B cell (primary cell): ENCODE results near the gene SPTBN1. TPM values are rescaled to one million over a fixed set of nuclear protein-coding genes. Genes with fewer than 3 reads are reported as not detected.

Source experiments
- ATAC-seq: fragments of 200-7000 bp; cut with Tn5 transposase; one replicate; pipeline ENCODE4 v1.10.0; 2021; ENCODE audit warnings: low read depth, mild to moderate bottlenecking, moderate number of reproducible peaks, moderate library complexity
- CTCF ChIA-PET: fragments of 350-600 bp; sonication (Branson Sonifier 250); formaldehyde crosslinking; loops from one replicate; lab custom pipeline; 2021; ENCODE audit warnings: antibody characterized with exemption, inconsistent platforms; lab: Charles Lee
- POLR2A ChIA-PET: fragments of 350-600 bp; sonication (Branson Sonifier 250); formaldehyde crosslinking; loops from one replicate; lab custom pipeline; 2021; ENCODE audit warnings: antibody characterized with exemption; lab: Charles Lee
- DNase-seq: peaks from one replicate; pipeline ENCODE4 v3.0.0; 2013
- H2AFZ ChIP-seq: 2 replicates; pipeline ENCODE4 v1.6.1; 2012; ENCODE audit warnings: mild to moderate bottlenecking, low read depth, low read length; ENCODE audit not compliant: insufficient read depth, poor library complexity, severe bottlenecking
- H3K27ac ChIP-seq, 2 donors: 1 replicate in 1 of 2; 2 replicates in 1 of 2; pipeline ENCODE4 v1.5.1; 2012 to 2013; ENCODE audit warnings: low read length in 2 of 2, mild to moderate bottlenecking in 2 of 2, moderate library complexity in 1 of 2
- H3K27me3 ChIP-seq, 4 experiments: fragments of 200-600 bp in 1 of 4; sonication (generic) in 1 of 4; replicated peaks in 1 of 4; 1 replicate in 2 of 4; 2 replicates in 2 of 4; pipeline versions ENCODE4 v1.6.1 to v1.7.0; 2013 to 2016; ENCODE audit warnings: low read length in 3 of 4, mild to moderate bottlenecking in 2 of 4, mixed read lengths in 1 of 4, moderate library complexity in 1 of 4; ENCODE audit not compliant: insufficient read depth in 4 of 4, control insufficient read depth in 3 of 4; ENCODE audit errors: control extremely low read depth in 1 of 4
- H3K36me3 ChIP-seq, 2 experiments: replicated peaks in 1 of 2; 1 replicate in 1 of 2; 2 replicates in 1 of 2; pipeline versions ENCODE4 v1.6.1 to v1.7.1; 2013; ENCODE audit warnings: low read length in 1 of 2; ENCODE audit not compliant: insufficient read depth in 2 of 2, control insufficient read depth in 1 of 2; ENCODE audit errors: control extremely low read depth in 1 of 2, extremely low read depth in 1 of 2
- H3K4me1 ChIP-seq, 2 donors: fragments of 200-600 bp in 1 of 2; sonication (generic) in 1 of 2; 1 replicate in 1 of 2; 2 replicates in 1 of 2; pipeline versions ENCODE4 v1.5.1 to v1.6.1; 2013 to 2017; ENCODE audit warnings: low read length in 2 of 2; ENCODE audit not compliant: control insufficient read depth in 2 of 2, insufficient read depth in 2 of 2
- H3K4me2 ChIP-seq: replicated peaks from 2 replicates; pipeline ENCODE3; 2012; ENCODE audit warnings: mild to moderate bottlenecking, low read depth, low read length; ENCODE audit not compliant: poor library complexity, severe bottlenecking
- H3K4me3 ChIP-seq, 5 experiments: fragments of 200-600 bp in 1 of 5; sonication (generic) in 1 of 5; 1 replicate in 3 of 5; 2 replicates in 2 of 5; pipeline versions ENCODE4 v1.5.1 to v1.7.0; 2011 to 2016; ENCODE audit warnings: low read length in 4 of 5, mild to moderate bottlenecking in 4 of 5, low read depth in 2 of 5, control low read depth in 1 of 5, moderate library complexity in 1 of 5; ENCODE audit not compliant: insufficient read depth in 1 of 5; ENCODE audit errors: control extremely low read depth in 1 of 5, extremely low read depth in 1 of 5
- H3K79me2 ChIP-seq: fragments of 200-600 bp; sonication (generic); one replicate; pipeline ENCODE4 v1.6.0; 2016; ENCODE audit warnings: low read length; ENCODE audit not compliant: control insufficient read depth, insufficient read depth
- H3K9ac ChIP-seq: fragments of 200-600 bp; sonication (generic); 2 replicates; pipeline ENCODE4 v1.6.1; 2017; ENCODE audit warnings: mild to moderate bottlenecking, low read length, moderate library complexity
- H3K9me3 ChIP-seq, 3 donors: one replicate each; pipeline versions ENCODE4 v1.6.1 to v1.7.1; 2013; ENCODE audit warnings: low read length in 2 of 3; ENCODE audit not compliant: control insufficient read depth in 2 of 3, insufficient read depth in 1 of 3; ENCODE audit errors: control extremely low read depth in 1 of 3
- H4K20me1 ChIP-seq: 2 replicates; pipeline ENCODE4 v1.6.0; 2012; ENCODE audit warnings: mild to moderate bottlenecking, low read length; ENCODE audit not compliant: insufficient read depth, control insufficient read depth, poor library complexity, severe bottlenecking
- H3K27ac Mint-ChIP-seq: one replicate; pipeline ENCODE4 v1.8.0; 2021; ENCODE audit warnings: mixed read lengths
- H3K27me3 Mint-ChIP-seq: one replicate; pipeline ENCODE4 v1.8.0; 2021; ENCODE audit warnings: mixed read lengths
- H3K4me1 Mint-ChIP-seq: one replicate; pipeline ENCODE4 v1.8.0; 2021; ENCODE audit warnings: mixed read lengths
- H3K4me3 Mint-ChIP-seq: one replicate; pipeline ENCODE4 v1.8.0; 2021; ENCODE audit warnings: mixed read lengths
- H3K9me3 Mint-ChIP-seq: one replicate; pipeline ENCODE4 v1.8.0; 2022; ENCODE audit warnings: mixed read lengths; ENCODE audit not compliant: insufficient read depth
- EZH2 ChIP-seq: IDR thresholded peaks from 2 replicates; pipeline ENCODE4 v1.6.1; 2012; ENCODE audit warnings: borderline replicate concordance, low read depth, mild to moderate bottlenecking, moderate library complexity, low read length; ENCODE audit not compliant: insufficient read depth, poor library complexity, severe bottlenecking
- WGBS: methylation state at CpG from one replicate; pipeline ENCODE4 v1.1.5; 2013; ENCODE audit warnings: missing lambda C conversion rate; ENCODE audit not compliant: insufficient coverage; 5-methylcytosine and 5-hydroxymethylcytosine counted together
- intact Hi-C: fragments of 100-400 bp; cut with micrococcal nuclease; formaldehyde crosslinking; loops from one replicate; pipeline ENCODE4 v1.10.0; 2022
- polyA plus RNA-seq: library from polyadenylated mRNA; depleted of rRNA; stranded (reverse); fragments of >200 nt; gene quantifications from 2 replicates; pipeline ENCODE4 v1.2.3, GENCODE V29; 2012
- total RNA-seq, 2 donors: library from RNA; stranded (reverse); fragments of 120-200 nt in 1 of 2; gene quantifications; 1 replicate in 1 of 2; 2 replicates in 1 of 2; pipeline versions ENCODE4 v1.2.3 to v1.2.4, GENCODE V29; 2013 to 2022
- TF ChIP-seq, protein P1 (sequence below): fragments of 200-600 bp; IDR thresholded peaks from one replicate; pipeline ENCODE4 v1.8.0; 2022; ENCODE audit warnings: antibody characterized with exemption, mild to moderate bottlenecking

Gene SPTBN1
- total and polyA plus RNA-seq, 2 donors (not counting 1 experiment from before 2014, with no cell fraction given) = 43.7 to 144 TPM

DNA sequence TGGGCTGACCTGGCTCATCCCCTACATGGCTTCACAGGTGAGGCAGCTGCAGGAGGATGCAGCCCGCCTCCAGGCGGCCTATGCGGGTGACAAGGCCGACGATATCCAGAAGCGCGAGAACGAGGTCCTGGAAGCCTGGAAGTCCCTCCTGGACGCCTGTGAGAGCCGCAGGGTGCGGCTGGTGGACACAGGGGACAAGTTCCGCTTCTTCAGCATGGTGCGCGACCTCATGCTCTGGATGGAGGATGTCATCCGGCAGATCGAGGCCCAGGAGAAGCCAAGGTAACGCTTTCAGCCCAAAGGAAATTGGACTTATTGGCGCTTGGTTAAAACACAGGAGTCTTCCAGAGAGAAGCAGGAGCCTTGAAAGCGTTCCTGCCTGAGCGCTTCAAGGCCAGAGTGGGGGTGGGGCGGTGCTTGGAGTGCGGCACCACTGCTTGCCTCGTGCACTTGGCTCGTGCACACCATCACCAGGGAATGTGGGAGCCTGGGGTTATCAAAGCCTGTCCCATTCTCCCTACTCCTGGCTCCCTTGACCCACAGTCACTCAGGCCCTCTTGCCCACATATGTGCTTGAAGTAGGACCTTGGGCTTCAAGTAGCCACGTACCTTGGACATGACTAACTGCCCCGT lies 197.6 kb downstream of the SPTBN1 start:
- H3K4me1 Mint-ChIP-seq = no peaks in the 10 kb centered on the region

More for the DNA sequence above, 197.6 kb downstream of the SPTBN1 start:
- Histone ChIP-seq H4K20me1 (peaks cover 13% of the 10 kb centered on the region), H3K4me1 (no peaks in the 10 kb centered on the region), H3K27me3 (no peaks in the 10 kb centered on the region), H3K4me2 (no peak overlapping the region), H3K9me3 (no peaks in the 10 kb centered on the region), H3K27ac (no peak overlapping the region), H3K79me2 (peaks cover 3% of the 10 kb centered on the region), H3K36me3 (peaks cover 7 to 99% of the 10 kb centered on the region in 2 experiments), H3K4me3 (no peak overlapping the region), H3K9ac (no peak overlapping the region), H2AFZ (no peak overlapping the region)
- 97% methylated on average over 24 of the region's 26 CpGs for WGBS
- H3K27me3 Mint-ChIP-seq = no peaks in the 10 kb centered on the region
- no peak overlapping the region for H3K27ac Mint-ChIP-seq
- ChIA-PET CTCF (interaction anchor here (1.2 kb wide), 1 partner anchor 12 kb away, joined by 3 read pairs; no protein-coding TSS in a partner anchor), POLR2A (no interaction called here)
- TF ChIP-seq EZH2 = no peak
- TF ChIP-seq, protein P1, sequence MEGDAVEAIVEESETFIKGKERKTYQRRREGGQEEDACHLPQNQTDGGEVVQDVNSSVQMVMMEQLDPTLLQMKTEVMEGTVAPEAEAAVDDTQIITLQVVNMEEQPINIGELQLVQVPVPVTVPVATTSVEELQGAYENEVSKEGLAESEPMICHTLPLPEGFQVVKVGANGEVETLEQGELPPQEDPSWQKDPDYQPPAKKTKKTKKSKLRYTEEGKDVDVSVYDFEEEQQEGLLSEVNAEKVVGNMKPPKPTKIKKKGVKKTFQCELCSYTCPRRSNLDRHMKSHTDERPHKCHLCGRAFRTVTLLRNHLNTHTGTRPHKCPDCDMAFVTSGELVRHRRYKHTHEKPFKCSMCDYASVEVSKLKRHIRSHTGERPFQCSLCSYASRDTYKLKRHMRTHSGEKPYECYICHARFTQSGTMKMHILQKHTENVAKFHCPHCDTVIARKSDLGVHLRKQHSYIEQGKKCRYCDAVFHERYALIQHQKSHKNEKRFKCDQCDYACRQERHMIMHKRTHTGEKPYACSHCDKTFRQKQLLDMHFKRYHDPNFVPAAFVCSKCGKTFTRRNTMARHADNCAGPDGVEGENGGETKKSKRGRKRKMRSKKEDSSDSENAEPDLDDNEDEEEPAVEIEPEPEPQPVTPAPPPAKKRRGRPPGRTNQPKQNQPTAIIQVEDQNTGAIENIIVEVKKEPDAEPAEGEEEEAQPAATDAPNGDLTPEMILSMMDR = no peak
- no peaks in the 10 kb centered on the region for H3K9me3 Mint-ChIP-seq
- intact Hi-C loops = no loop called here
- ATAC-seq (no peak), DNase-seq (no peak)
- no peak overlapping the region for H3K4me3 Mint-ChIP-seq
